ENCODE data around the gene TSPAN18. TPM values are rescaled to one million over a fixed set of nuclear protein-coding genes. Genes with fewer than 3 reads are reported as not detected.

TSPAN18 gene
- total and polyA plus RNA-seq, 2 of the 8 experiments (the other 6 are each of a cell fraction or from before 2014, with no cell fraction given) = 5.2 to 10.2 TPM

GRCh38 chr11:44892843-44893242 is 166.1 kb downstream of the TSPAN18 start:
- no peak overlapping the region for H3K23ac ChIP-seq (ENCODE audit: insufficient read length)
- WGBS, 2 experiments (ENCODE audit: extremely low coverage in 1 of 2, insufficient coverage in 1 of 2, insufficient read length in 1 of 2, insufficient replicate concordance in 2 of 2, low coverage in 1 of 2, low lambda C conversion rate in 2 of 2, missing lambda C conversion rate in 1 of 2) = 93% methylated on average over 7 of the region's 7 CpGs; no CpG with 5 or more reads in 1 of the 2 experiments
- no peak overlapping the region for H3K14ac ChIP-seq (ENCODE audit: insufficient read length)
- H3K79me2 ChIP-seq (ENCODE audit: control insufficient read depth in 1 of 2, insufficient read depth in 2 of 2, low read length in 2 of 2) = no peaks in the 10 kb centered on the region
- peaks cover 2 to 35% (median 14%) of the 10 kb centered on the region in 4 experiments for H3K4me1 ChIP-seq (replicated peaks in 1 of 4; ENCODE audit: control insufficient read depth in 3 of 4, insufficient read depth in 4 of 4, low read length in 3 of 4)
- H3K23me2 ChIP-seq (ENCODE audit: low read depth, low read length) = no peaks in the 10 kb centered on the region; the same call in 1 of the 2 replicates
- H2BK120ac ChIP-seq (replicated peaks; ENCODE audit: low read depth, low read length) = no peak overlapping the region
- H4K91ac ChIP-seq (replicated peaks; ENCODE audit: insufficient read length, low read length) = no peak overlapping the region
- H3K4ac ChIP-seq (replicated peaks; ENCODE audit: insufficient read length, low read depth, low read length) = no peak overlapping the region
- no peak overlapping the region for H3K4me3 ChIP-seq (ENCODE audit: extremely low read depth in 1 of 4, insufficient read depth in 2 of 4, low read depth in 3 of 4, low read length in 4 of 4)
- H4K20me1 ChIP-seq (replicated peaks in 1 of 2; ENCODE audit: control insufficient read depth in 1 of 2, insufficient read depth in 2 of 2, low read length in 2 of 2) = no peaks in the 10 kb centered on the region
- no peak overlapping the region for H2AFZ ChIP-seq (ENCODE audit: low read length)
- no peak overlapping the region for H3K27ac ChIP-seq (ENCODE audit: low read depth, low read length)
- H3K79me1 ChIP-seq (ENCODE audit: low read depth, low read length) = no peaks in the 10 kb centered on the region
- ChIA-PET CTCF (ENCODE audit: partially characterized antibody) (interaction anchor here (0.7 to 8.4 kb wide), 28 partner anchors 9 to 336 kb away, joined by 3 to 89 read pairs (median 5); no protein-coding TSS in a partner anchor), POLR2A (ENCODE audit: partially characterized antibody) (interaction anchor here (1.1 kb wide), 1 partner anchor 151 kb away, joined by 4 read pairs; no protein-coding TSS in a partner anchor)
- TF ChIP-seq KDM1A (IDR thresholded peaks at IDR 0.05; ENCODE audit: borderline replicate concordance, low read length) (peak; percentile 87), ZNF274 (IDR thresholded peaks at IDR 0.05; ENCODE audit: borderline replicate concordance, extremely low read depth, low read length) (no peak)
- H3K9ac ChIP-seq (replicated peaks in 1 of 4; ENCODE audit: extremely low read depth in 1 of 4, low read depth in 3 of 4, low read length in 3 of 4) = no peak overlapping the region
- no peak overlapping the region for H3K18ac ChIP-seq (ENCODE audit: extremely low read depth, low read length)
- H2BK20ac ChIP-seq (ENCODE audit: low read length) = no peak overlapping the region
- H3K9me3 ChIP-seq (ENCODE audit: insufficient read depth in 2 of 2, low read depth in 1 of 2, low read length in 1 of 2) = no peaks in the 10 kb centered on the region
- DNase-seq (ENCODE audit: low read depth in 1 of 2, low spot score in 2 of 2) (no peak), FAIRE-seq (no peak)
- peaks cover 0 to 13% (median 3%) of the 10 kb centered on the region in 4 experiments; a peak in 3 of 7 replicates for H3K27me3 ChIP-seq (replicated peaks in 1 of 4; ENCODE audit: control insufficient read depth in 3 of 4, extremely low read depth in 1 of 4, insufficient read depth in 3 of 4, low read length in 3 of 4)
- H3K36me3 ChIP-seq (ENCODE audit: control insufficient read depth in 2 of 4, insufficient read depth in 4 of 4, low read length in 3 of 4) = no peaks in the 10 kb centered on the region; a peak in 1 of 8 replicates
- no peak overlapping the region for H3K56ac ChIP-seq (replicated peaks; ENCODE audit: insufficient read length, low read depth, low read length)
- no peak overlapping the region for H4K5ac ChIP-seq (ENCODE audit: insufficient read length, low read depth, low read length)
- peak overlapping the region; percentile 83; the same call in 1 of the 2 replicates for H2BK15ac ChIP-seq (ENCODE audit: low read length)
- no peak overlapping the region for H3K4me2 ChIP-seq (ENCODE audit: insufficient read depth in 1 of 2, low read depth in 2 of 2, low read length in 2 of 2)
- no peak overlapping the region for H4K8ac ChIP-seq (ENCODE audit: extremely low read depth, insufficient read depth, low read length)
- no peak overlapping the region for H2AK5ac ChIP-seq (ENCODE audit: low read depth, low read length)
- no peak overlapping the region for H2BK12ac ChIP-seq (ENCODE audit: low read depth, low read length)
- H2BK5ac ChIP-seq (ENCODE audit: low read depth, low read length) = no peak overlapping the region
